ENCODE measurements around the gene TRAPPC3. TPM values are rescaled to one million over a fixed set of nuclear protein-coding genes. Genes with fewer than 3 reads are reported as not detected.

The TRAPPC3 gene
- total RNA-seq, 1 donor from 2014 or later = 63.1 TPM

GRCh38 chr1:36155408-36156328, 6.4 kb upstream of the TRAPPC3 start, which contains the start of gene MAP7D1:
MAP7D1 (plus strand) TSS chr1:36156160; CDS start chr1:36156418, 258 bp downstream.
- intact Hi-C loops (cut with DNase I) = no loop called here
- TF ChIP-seq CTCF (IDR thresholded peaks at IDR 0.05) = no peak
- DNase-seq (peak; percentile 95), ATAC-seq (peak; percentile 85)
- Histone ChIP-seq H3K36me3 (no peaks in the 10 kb centered on the region), H3K4me3 (peak within 1 kb of the TSS; percentile 97), H3K27me3 (no peaks in the 10 kb centered on the region), H3K4me1 (peaks cover 65% of the 10 kb centered on the region), H3K9me3 (no peaks in the 10 kb centered on the region), H3K27ac (peak within 1 kb of the TSS; percentile 99)

GRCh38 chr1:36154765-36155407, 5.6 kb upstream of the TRAPPC3 start:
- Histone ChIP-seq H3K4me3 (peak overlapping the region; percentile 97), H3K9me3 (no peaks in the 10 kb centered on the region), H3K27me3 (no peaks in the 10 kb centered on the region), H3K27ac (peak overlapping the region; percentile 99), H3K36me3 (no peaks in the 10 kb centered on the region), H3K4me1 (peaks cover 65% of the 10 kb centered on the region)
- ATAC-seq (no peak), DNase-seq (no peak)
- no peak for TF ChIP-seq CTCF (IDR thresholded peaks at IDR 0.05)
- intact Hi-C loops (cut with DNase I) = no loop called here

- DNase-seq (no peak), ATAC-seq (no peak)
- peaks cover 62% of the 10 kb centered on the region for H3K4me1 ChIP-seq
- H3K36me3 ChIP-seq = no peaks in the 10 kb centered on the region
- no peak for TF ChIP-seq CTCF (IDR thresholded peaks at IDR 0.05)
- H3K9me3 ChIP-seq = no peaks in the 10 kb centered on the region
- no peak overlapping the region for H3K4me3 ChIP-seq
- no peaks in the 10 kb centered on the region for H3K27me3 ChIP-seq
- intact Hi-C loops (cut with DNase I) = no loop called here
- no peak overlapping the region for H3K27ac ChIP-seq
Measured at GRCh38 chr1:36154335-36154734, 5.0 kb upstream of the TRAPPC3 start.

GRCh38 chr1:36153476-36153875, 4.2 kb upstream of the TRAPPC3 start:
- no peak for DNase-seq
- intact Hi-C loops (cut with DNase I) = no loop called here
- no peak for TF ChIP-seq CTCF (IDR thresholded peaks at IDR 0.05)
- H3K27ac ChIP-seq = no peak overlapping the region
- no peaks in the 10 kb centered on the region for H3K9me3 ChIP-seq
- H3K4me1 ChIP-seq = peaks cover 53% of the 10 kb centered on the region
- no peak for ATAC-seq
- H3K36me3 ChIP-seq = no peaks in the 10 kb centered on the region
- no peaks in the 10 kb centered on the region for H3K27me3 ChIP-seq
- no peak overlapping the region for H3K4me3 ChIP-seq

- no peaks in the 10 kb centered on the region for H3K36me3 ChIP-seq
- H3K4me1 ChIP-seq = peaks cover 51% of the 10 kb centered on the region
- no peak for TF ChIP-seq CTCF (IDR thresholded peaks at IDR 0.05)
- peak overlapping the region; percentile 98 for H3K27ac ChIP-seq
- intact Hi-C loops (cut with DNase I) = no loop called here
- no peak for DNase-seq
- ATAC-seq = no peak
- H3K27me3 ChIP-seq = no peaks in the 10 kb centered on the region
- H3K4me3 ChIP-seq = no peak overlapping the region
- no peaks in the 10 kb centered on the region for H3K9me3 ChIP-seq
Measured at GRCh38 chr1:36151845-36152203, 2.5 kb upstream of the TRAPPC3 start.

Measured in upper lobe of right lung (tissue), 1 donor.